Measurements from ENCODE around the gene ENO3. TPM values are rescaled to one million over a fixed set of nuclear protein-coding genes. Genes with fewer than 3 reads are reported as not detected.

The ENO3 gene
- polyA plus RNA-seq, 1 of the 3 experiments (the other 2 are of a cell fraction): 29.2 TPM

- TF ChIP-seq EZH2phosphoT487 (IDR thresholded peaks at IDR 0.05; ENCODE audit: borderline replicate concordance, low read depth) (no peak), YY1 (IDR thresholded peaks at IDR 0.05; ENCODE audit: low read depth) (no peak), SMC3 (IDR thresholded peaks at IDR 0.05; ENCODE audit: low read depth, low read length) (peak; percentile 68), FOXM1 (IDR thresholded peaks at IDR 0.05; ENCODE audit: low read depth) (no peak), CHD2 (IDR thresholded peaks at IDR 0.05; ENCODE audit: low read length, partially characterized antibody) (peak; percentile 32), FOSL2 (IDR thresholded peaks at IDR 0.05; ENCODE audit: borderline replicate concordance, low read depth) (no peak), EP300 (IDR thresholded peaks at IDR 0.05; ENCODE audit: borderline replicate concordance in 1 of 2, low read depth in 1 of 2, low read length in 1 of 2) (no peak), NFIC (IDR thresholded peaks at IDR 0.05; ENCODE audit: borderline replicate concordance) (no peak), SIN3A (IDR thresholded peaks at IDR 0.05; ENCODE audit: borderline replicate concordance, low read depth, low read length) (no peak)
- TF ChIP-seq, protein P1, sequence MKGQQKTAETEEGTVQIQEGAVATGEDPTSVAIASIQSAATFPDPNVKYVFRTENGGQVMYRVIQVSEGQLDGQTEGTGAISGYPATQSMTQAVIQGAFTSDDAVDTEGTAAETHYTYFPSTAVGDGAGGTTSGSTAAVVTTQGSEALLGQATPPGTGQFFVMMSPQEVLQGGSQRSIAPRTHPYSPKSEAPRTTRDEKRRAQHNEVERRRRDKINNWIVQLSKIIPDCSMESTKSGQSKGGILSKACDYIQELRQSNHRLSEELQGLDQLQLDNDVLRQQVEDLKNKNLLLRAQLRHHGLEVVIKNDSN (IDR thresholded peaks at IDR 0.05; ENCODE audit: borderline replicate concordance, low read depth): no peak
These were observed 29.8 kb downstream of the ENO3 start (continued) for GRCh38 chr17:4980644-4981216.

DNA sequence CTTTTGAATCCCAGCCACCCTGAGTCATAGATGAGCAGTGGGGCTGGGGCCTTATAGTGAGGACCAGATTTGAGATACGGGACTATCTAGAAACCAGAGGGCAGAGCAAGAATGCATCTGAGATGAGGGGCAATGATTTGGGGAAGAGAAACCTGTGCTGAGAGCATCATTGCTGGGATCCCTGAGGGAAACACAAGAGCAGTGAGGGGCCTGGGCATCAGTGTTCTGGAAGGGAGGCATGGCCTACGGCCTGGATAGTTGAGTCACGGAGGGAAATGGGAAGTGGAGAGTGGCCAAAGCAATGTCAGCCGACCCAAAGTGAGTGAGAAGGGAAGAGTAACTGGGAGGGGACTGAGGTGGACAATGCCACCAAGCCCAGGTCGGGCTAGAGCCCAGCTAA, 31.4 kb downstream of the ENO3 start:
- H3K9me3 ChIP-seq: no peaks in the 10 kb centered on the region
- no peak for DNase-seq
- WGBS (ENCODE audit: low lambda C conversion rate): 72% methylated on average over 5 of the region's 5 CpGs
- H3K27me3 ChIP-seq (ENCODE audit: insufficient read depth): no peaks in the 10 kb centered on the region
- H3K36me3 ChIP-seq (replicated peaks in 1 of 2; ENCODE audit: control insufficient read depth in 1 of 2, insufficient read depth in 2 of 2, low read length in 1 of 2): peaks cover 9 to 31% of the 10 kb centered on the region in 2 experiments
- H3K9me2 ChIP-seq: no peaks in the 10 kb centered on the region
- peaks cover 0 to 8% of the 10 kb centered on the region in 2 experiments; a peak in 1 of 4 replicates for H3K4me1 ChIP-seq (ENCODE audit: control insufficient read depth in 1 of 2, insufficient read depth in 2 of 2, low read depth in 1 of 2, low read length in 1 of 2)
- no peak overlapping the region for H2AFZ ChIP-seq (ENCODE audit: low read depth)
- H3K79me2 ChIP-seq (ENCODE audit: insufficient read depth): peaks cover 3% of the 10 kb centered on the region; the same call in 1 of the 2 replicates
- no peak overlapping the region for H3K9ac ChIP-seq
- no peak overlapping the region for H3K4me2 ChIP-seq
- no peaks in the 10 kb centered on the region for H4K20me1 ChIP-seq (ENCODE audit: insufficient read depth)
- POLR2A ChIA-PET: interaction anchor here (1.0 kb wide), 1 partner anchor 12 kb away, joined by 3 read pairs; no protein-coding TSS in a partner anchor
- H3K27ac ChIP-seq (ENCODE audit: low read depth in 2 of 2, low read length in 1 of 2): no peak overlapping the region
- CTCF ChIA-PET: interaction anchor here (1.9 kb wide), 1 partner anchor 80 kb away, joined by 9 read pairs; no protein-coding TSS in a partner anchor
- H3F3A ChIP-seq (replicated peaks; ENCODE audit: insufficient read depth): no peaks in the 10 kb centered on the region
- no peak overlapping the region for H3K4me3 ChIP-seq (ENCODE audit: low read depth in 2 of 2, low read length in 1 of 2)
- TF ChIP-seq TEAD4 (IDR thresholded peaks at IDR 0.05; ENCODE audit: borderline replicate concordance, insufficient read depth) (no peak), FOSL2 (IDR thresholded peaks at IDR 0.05; ENCODE audit: borderline replicate concordance, low read depth) (no peak), IRF3 (IDR thresholded peaks at IDR 0.05; ENCODE audit: low read depth, low read length) (no peak), SIN3A (IDR thresholded peaks at IDR 0.05; ENCODE audit: borderline replicate concordance, low read depth, low read length) (no peak), FOXJ3 (CRISPR knock-in tag; IDR thresholded peaks at IDR 0.05) (no peak), RCOR1 (IDR thresholded peaks at IDR 0.05; ENCODE audit: low read length) (no peak), RXRA (IDR thresholded peaks at IDR 0.05; ENCODE audit: borderline replicate concordance, low read depth) (no peak), NFIC (IDR thresholded peaks at IDR 0.05; ENCODE audit: borderline replicate concordance) (no peak), FOXM1 (IDR thresholded peaks at IDR 0.05; ENCODE audit: low read depth) (no peak), REST (IDR thresholded peaks at IDR 0.05; ENCODE audit: low read depth, low read length) (no peak), CHD2 (IDR thresholded peaks at IDR 0.05; ENCODE audit: low read length, partially characterized antibody) (no peak), ZBTB33 (IDR thresholded peaks at IDR 0.05; ENCODE audit: borderline replicate concordance, low read depth) (no peak), EP300 (IDR thresholded peaks at IDR 0.05; ENCODE audit: borderline replicate concordance in 1 of 2, low read depth in 1 of 2, low read length in 1 of 2) (no peak), PBX3 (IDR thresholded peaks at IDR 0.05) (no peak)
